ENCODE measurements around the gene LASP1.

DNA sequence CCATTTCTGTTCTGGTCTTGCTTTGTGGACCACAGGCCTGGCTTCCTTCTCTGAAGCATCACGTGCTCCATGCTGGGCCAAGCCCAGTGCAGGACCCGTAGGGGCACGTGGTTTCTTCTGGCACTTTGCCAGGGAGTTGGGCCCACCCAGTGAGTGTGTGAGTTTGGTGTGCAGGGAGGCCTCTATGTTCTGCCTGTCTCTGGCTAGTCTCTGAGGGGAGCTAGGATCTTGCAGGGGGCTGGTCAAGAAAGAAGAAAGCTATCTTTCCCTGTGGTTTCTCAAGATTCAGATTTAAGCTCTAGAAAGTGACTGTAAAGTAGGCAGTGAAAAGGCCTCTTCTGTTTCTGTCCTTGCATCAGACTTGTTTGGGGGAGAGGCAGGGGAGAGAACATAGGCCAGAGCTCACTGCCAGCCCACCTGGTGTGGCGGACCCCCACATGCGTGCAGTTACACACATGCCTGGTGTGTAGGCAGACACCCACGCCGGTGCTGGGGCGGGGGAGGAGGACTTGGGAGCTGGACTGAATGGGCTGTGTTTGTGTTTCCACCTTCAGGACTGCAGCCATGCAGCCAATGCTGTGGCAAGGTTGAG, 11.8 kb downstream of the LASP1 start:
- TF ChIP-seq, protein P1, sequence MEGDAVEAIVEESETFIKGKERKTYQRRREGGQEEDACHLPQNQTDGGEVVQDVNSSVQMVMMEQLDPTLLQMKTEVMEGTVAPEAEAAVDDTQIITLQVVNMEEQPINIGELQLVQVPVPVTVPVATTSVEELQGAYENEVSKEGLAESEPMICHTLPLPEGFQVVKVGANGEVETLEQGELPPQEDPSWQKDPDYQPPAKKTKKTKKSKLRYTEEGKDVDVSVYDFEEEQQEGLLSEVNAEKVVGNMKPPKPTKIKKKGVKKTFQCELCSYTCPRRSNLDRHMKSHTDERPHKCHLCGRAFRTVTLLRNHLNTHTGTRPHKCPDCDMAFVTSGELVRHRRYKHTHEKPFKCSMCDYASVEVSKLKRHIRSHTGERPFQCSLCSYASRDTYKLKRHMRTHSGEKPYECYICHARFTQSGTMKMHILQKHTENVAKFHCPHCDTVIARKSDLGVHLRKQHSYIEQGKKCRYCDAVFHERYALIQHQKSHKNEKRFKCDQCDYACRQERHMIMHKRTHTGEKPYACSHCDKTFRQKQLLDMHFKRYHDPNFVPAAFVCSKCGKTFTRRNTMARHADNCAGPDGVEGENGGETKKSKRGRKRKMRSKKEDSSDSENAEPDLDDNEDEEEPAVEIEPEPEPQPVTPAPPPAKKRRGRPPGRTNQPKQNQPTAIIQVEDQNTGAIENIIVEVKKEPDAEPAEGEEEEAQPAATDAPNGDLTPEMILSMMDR (IDR thresholded peaks at IDR 0.05): no peak
- TF ChIP-seq POLR2A (IDR thresholded peaks at IDR 0.05): no peak

Data from esophagus squamous epithelium (tissue), 4 donors.